K562 (cell line): ENCODE measurements around the gene COA3. TPM values are rescaled to one million over a fixed set of nuclear protein-coding genes. Genes with fewer than 3 reads are reported as not detected.

ENCODE experiments used
- ATAC-seq: fragments of 200-7000 bp; cut with Tn5 transposase; 3 replicates; pipeline ENCODE4 v1.9.1; 2020; ENCODE audit warnings: moderate library complexity
- BruUV-seq: library from RNA; stranded (reverse); fragments of 400-500 nt; replicated peaks from 2 replicates; lab custom pipeline; 2021; lab: Mats Ljungman, UMichigan
- CTCF ChIA-PET: fragments of 300-600 bp; formaldehyde crosslinking; extraction: SDS; loops from one replicate; lab custom pipeline; 2021; ENCODE audit warnings: low intra/inter-chr PET ratio; lab: Yijun Ruan, JAX
- POLR2A ChIA-PET: fragments of 300-600, 350-650 bp; sonication (Branson Sonifier 250); formaldehyde crosslinking; extraction: SDS; loops from one replicate; lab custom pipeline; 2021; ENCODE audit warnings: antibody characterized with exemption, inconsistent platforms; lab: Yijun Ruan, JAX
- DNase-seq, 4 experiments: peaks; one replicate each; pipeline versions ENCODE4 v3.0.0 to v3.0.0-alpha.2; 2011 to 2018; ENCODE audit warnings: low spot score in 3 of 4, mixed read lengths in 3 of 4; ENCODE audit errors: extremely low read depth in 1 of 4
- FAIRE-seq: peaks from 2 replicates; lab custom pipeline; 2011; peaks lifted over from hg19 to GRCh38; lab: Jason Lieb, UNC
- H2AFZ ChIP-seq: 2 replicates; pipeline ENCODE4 v1.6.0; 2011; ENCODE audit warnings: low read depth, low read length, control low read depth, inconsistent platforms
- H3K27ac ChIP-seq: fragments of 200-600 bp; 3 replicates; pipeline ENCODE4 v1.8.0; 2011; ENCODE audit warnings: low read depth, mild to moderate bottlenecking, control low read depth, inconsistent platforms, low read length, moderate library complexity, mixed read lengths; ENCODE audit errors: extremely low read depth
- H3K27me3 ChIP-seq, 2 experiments: fragments of 300-600 bp in 1 of 2; 2 replicates in 1 of 2; 3 replicates in 1 of 2; pipeline versions ENCODE4 v1.6.0 to v1.8.0; 2011; ENCODE audit warnings: inconsistent platforms in 2 of 2, low read length in 2 of 2, mild to moderate bottlenecking in 1 of 2, mixed read lengths in 1 of 2, moderate library complexity in 1 of 2; ENCODE audit not compliant: control insufficient read depth in 2 of 2, insufficient read depth in 2 of 2
- H3K36me3 ChIP-seq: fragments of 300-600 bp; 3 replicates; pipeline ENCODE4 v1.8.0; 2011; ENCODE audit warnings: mild to moderate bottlenecking, low read length, inconsistent platforms; ENCODE audit not compliant: control insufficient read depth, insufficient read depth
- H3K4me1 ChIP-seq, 2 experiments: fragments of 200-600 bp in 1 of 2; replicated peaks in 1 of 2; 2 replicates in 1 of 2; 3 replicates in 1 of 2; pipeline versions ENCODE4 v1.5.1 to v1.8.0; 2011; ENCODE audit warnings: inconsistent platforms in 2 of 2, low read length in 2 of 2, mild to moderate bottlenecking in 1 of 2, mixed read lengths in 1 of 2, moderate library complexity in 1 of 2; ENCODE audit not compliant: control insufficient read depth in 2 of 2, insufficient read depth in 2 of 2
- H3K4me2 ChIP-seq: 2 replicates; pipeline ENCODE4 v1.6.1; 2011; ENCODE audit warnings: low read length, control low read depth, inconsistent platforms, mixed read lengths; ENCODE audit not compliant: insufficient read depth
- H3K4me3 ChIP-seq: fragments of 200-600 bp; sonication (generic), shearing (Covaris generic); 2 replicates; pipeline ENCODE4 v1.5.1; 2016; ENCODE audit warnings: control low read depth, inconsistent platforms
- H3K79me2 ChIP-seq: fragments of 200-600 bp; 3 replicates; pipeline ENCODE4 v1.8.0; 2011; ENCODE audit warnings: low read length, inconsistent platforms; ENCODE audit not compliant: control insufficient read depth, insufficient read depth
- H3K9ac ChIP-seq, 2 experiments: 2 replicates each; pipeline versions ENCODE4 v1.6.0 to v1.6.1; 2011; ENCODE audit warnings: low read depth in 2 of 2, low read length in 2 of 2, control low read depth in 1 of 2, inconsistent platforms in 1 of 2, mild to moderate bottlenecking in 1 of 2, mixed read lengths in 1 of 2; ENCODE audit not compliant: insufficient read depth in 1 of 2
- H3K9me1 ChIP-seq: one replicate; pipeline ENCODE4 v1.6.0; 2011; ENCODE audit warnings: inconsistent platforms, mild to moderate bottlenecking, low read length, moderate library complexity; ENCODE audit not compliant: control insufficient read depth, insufficient read depth
- H3K9me3 ChIP-seq: replicated peaks from 2 replicates; pipeline ENCODE4 v1.5.1; 2011; ENCODE audit warnings: low read depth, low read length, inconsistent platforms; ENCODE audit not compliant: control insufficient read depth, insufficient read depth
- H4K20me1 ChIP-seq: replicated peaks from 2 replicates; pipeline ENCODE4 v1.6.1; 2011; ENCODE audit warnings: low read length, inconsistent platforms, mixed read lengths; ENCODE audit not compliant: control insufficient read depth, insufficient read depth
- CHAMP1 ChIP-seq: fragments of 450-650 bp; IDR thresholded peaks from 2 replicates; pipeline ENCODE4 v1.6.1; 2016; ENCODE audit warnings: mild to moderate bottlenecking
- MEF2A ChIP-seq: IDR thresholded peaks from 2 replicates; pipeline ENCODE4 v1.6.1; 2011; ENCODE audit warnings: low read depth, mild to moderate bottlenecking, low read length, moderate library complexity; ENCODE audit not compliant: control insufficient read depth
- POLR2G ChIP-seq: fragments of 200-400 bp; formaldehyde crosslinking; IDR thresholded peaks from 2 replicates; pipeline ENCODE4 v1.6.1; 2017; ENCODE audit warnings: low read depth, mild to moderate bottlenecking, antibody characterized with exemption, low read length, moderate library complexity
- RBM25 ChIP-seq: fragments of 200-400 bp; formaldehyde crosslinking; IDR thresholded peaks from 2 replicates; pipeline ENCODE4 v1.6.1; 2018; ENCODE audit warnings: low read length, low read depth, moderate library complexity; ENCODE audit not compliant: severe bottlenecking
- SOX6 ChIP-seq: fragments of 450-650 bp; IDR thresholded peaks from 2 replicates; pipeline ENCODE4 v1.6.1; 2014; ENCODE audit warnings: mild to moderate bottlenecking
- ZBTB5 ChIP-seq: fragments of 450-650 bp; IDR thresholded peaks from 2 replicates; pipeline ENCODE4 v1.6.1; 2017; ENCODE audit warnings: antibody characterized with exemption
- ZNF436 ChIP-seq: fragments of 250-450, 450-650 bp; sonication (Bioruptor Pico); formaldehyde crosslinking; IDR thresholded peaks from 2 replicates; pipeline ENCODE4 v1.7.0; 2020; ENCODE audit warnings: mild to moderate bottlenecking
- WGBS: fragments of 100-300 bp; shearing (Covaris generic); methylation state at CpG from one replicate; pipeline ENCODE4 v1.1.6; 2016; ENCODE audit warnings: low coverage, mixed read lengths; ENCODE audit not compliant: insufficient coverage; ENCODE audit errors: missing lambda C conversion rate; 5-methylcytosine and 5-hydroxymethylcytosine counted together
- in situ Hi-C: fragments of 300-500 bp; cut with MboI; formaldehyde crosslinking; loops from 4 replicates; pipeline ENCODE4 v1.15.0; 2018; ENCODE audit warnings: inconsistent platforms, mixed read lengths
- intact Hi-C: fragments of 100-400 bp; cut with micrococcal nuclease; formaldehyde crosslinking; loops from 2 replicates; pipeline ENCODE4 v1.14.2; 2022
- polyA plus RNA-seq, 8 experiments: library from polyadenylated mRNA; depleted of rRNA in 4 of 8; stranded (reverse) in 5 of 8; unstranded in 3 of 8; fragments of >200 nt; fragmentation: Nextera tagmentation in 2 of 8; fragmentation: Illumina TruSeq in 1 of 8; extraction: Ambion mirVana in 2 of 8; extraction: Trizol in 1 of 8; gene quantifications; 2 replicates each; pipeline versions ENCODE4 v1.2.1 to v1.2.3, GENCODE V29; 2011 to 2014; ENCODE audit warnings: inconsistent platforms in 1 of 8, missing spikeins in 1 of 8
- total RNA-seq, 7 experiments: library from RNA; depleted of rRNA in 6 of 7; stranded (reverse); fragments of >200 nt in 6 of 7; fragmentation: Illumina TruSeq in 2 of 7; extraction: Trizol in 2 of 7; gene quantifications; 2 replicates each; pipeline versions ENCODE4 v1.2.1 to v1.2.3, GENCODE V29; 2011 to 2021; ENCODE audit warnings: low replicate concordance in 1 of 7

Gene COA3
- total and polyA plus RNA-seq, 9 of the 15 experiments (the other 6 are each of a cell fraction or from before 2014, with no cell fraction given): 49.6 to 153 (median 61.4) TPM

GRCh38 chr17:42845918-42846593, 47.6 kb upstream of the COA3 start:
- H3K79me2 ChIP-seq: no peaks in the 10 kb centered on the region; the same call in 2 of the 3 replicates
- ChIA-PET CTCF (interaction anchor here (1.1 to 4.7 kb wide), 2 partner anchors 87 to 92 kb away, joined by 3 to 37 read pairs; no protein-coding TSS in a partner anchor), POLR2A (interaction anchor here (0.6 to 1.8 kb wide), 7 partner anchors 9 to 103 kb away, joined by 3 to 6 read pairs (median 4); no protein-coding TSS in a partner anchor)
- 83% methylated on average over 6 of the region's 7 CpGs for WGBS
- in situ Hi-C loops: no loop called here
- H3K36me3 ChIP-seq: peaks cover 48% of the 10 kb centered on the region
- FAIRE-seq (no peak), DNase-seq (no peak), ATAC-seq (no peak)
- peaks cover 3 to 10% of the 10 kb centered on the region in 2 experiments; a peak in 3 of 5 replicates for H3K4me1 ChIP-seq
- TF ChIP-seq RBM25 (no peak), POLR2G (peak; percentile 10; the same call in 1 of the 2 replicates)
- no peaks in the 10 kb centered on the region for H3K27me3 ChIP-seq
- H3K9me1 ChIP-seq: no peaks in the 10 kb centered on the region
- intact Hi-C loops: no loop called here
- H2AFZ ChIP-seq: no peak overlapping the region
- no peak overlapping the region for H3K4me2 ChIP-seq
- H3K9me3 ChIP-seq: no peaks in the 10 kb centered on the region
- BruUV-seq: no TSS peak
- no peak overlapping the region for H3K4me3 ChIP-seq
- no peak overlapping the region for H3K27ac ChIP-seq
- 0 out of 2 replicates have a peak, but pooled peaks cover 2% of the 10 kb centered on the region for H4K20me1 ChIP-seq
- H3K9ac ChIP-seq: no peak overlapping the region

- ATAC-seq (no peak), FAIRE-seq (no peak), DNase-seq (no peak)
- H3K9me1 ChIP-seq: no peaks in the 10 kb centered on the region
- H3K27ac ChIP-seq: no peak overlapping the region
- 91% methylated on average over 12 of the region's 12 CpGs for WGBS
- no peak for TF ChIP-seq SOX6
- TF ChIP-seq MEF2A: no peak
- no peak for TF ChIP-seq CHAMP1
- no peak for TF ChIP-seq ZBTB5
- TF ChIP-seq ZNF436 (CRISPR knock-in tag): no peak
- BruUV-seq: no TSS peak
- ChIA-PET CTCF (interaction anchor here (4.7 kb wide), 1 partner anchor 92 kb away, joined by 37 read pairs; no protein-coding TSS in a partner anchor), POLR2A (interaction anchor here (0.6 to 1.9 kb wide), 10 partner anchors 7 to 153 kb away, joined by 3 to 6 read pairs (median 4); partner anchors contain the start of gene RPL27)
- H3K27me3 ChIP-seq: no peaks in the 10 kb centered on the region
- no peak overlapping the region for H3K9ac ChIP-seq
- no peak overlapping the region for H3K4me2 ChIP-seq
- H2AFZ ChIP-seq: no peak overlapping the region
- 0 out of 2 replicates have a peak, but pooled peaks cover 2% of the 10 kb centered on the region for H4K20me1 ChIP-seq
- intact Hi-C loops: no loop called here
- peaks cover 52% of the 10 kb centered on the region for H3K36me3 ChIP-seq
- H3K4me3 ChIP-seq: no peak overlapping the region
- peaks cover 3 to 10% of the 10 kb centered on the region in 2 experiments; a peak in 3 of 5 replicates for H3K4me1 ChIP-seq
- in situ Hi-C loops: no loop called here
- no peaks in the 10 kb centered on the region for H3K9me3 ChIP-seq
- H3K79me2 ChIP-seq: no peaks in the 10 kb centered on the region; the same call in 2 of the 3 replicates
Observed at GRCh38 chr17:42845556-42845917, 47.0 kb upstream of the COA3 start.
